Measurements from ENCODE around the gene GAP43. TPM values are rescaled to one million over a fixed set of nuclear protein-coding genes. Genes with fewer than 3 reads are reported as not detected.
A peak's percentile ranks its signal among the peaks of the same experiment; 100 is the strongest.
"Not testable (repeated sequence)": the region's sequence is repeated elsewhere in the genome, so short reads cannot be mapped to it uniquely, and the experiment has no call there.

Gene GAP43
- total and polyA plus RNA-seq, 2 of the 13 experiments (the other 11 are each of a cell fraction or from before 2014, with no cell fraction given) = not detected

- TF ChIP-seq NCOA2 (CRISPR knock-in tag; IDR thresholded peaks at IDR 0.05) (peak; percentile 69), SOX13 (CRISPR knock-in tag; conservative IDR thresholded peaks at IDR 0.05 in 1 of 2, IDR thresholded peaks at IDR 0.05 in 1 of 2) (peak in 1 of 2 experiments; percentile 84; a peak in 2 of 4 replicates), ISL2 (CRISPR knock-in tag; IDR thresholded peaks at IDR 0.05) (peak; percentile 92), ZNF121 (CRISPR knock-in tag; IDR thresholded peaks at IDR 0.05) (peak; percentile 27; the same call in 1 of the 2 replicates), FOXA1 (IDR thresholded peaks at IDR 0.05) (0 out of 2 replicates have a peak, but pooled peaks have one; percentile 33), FOXA1 (CRISPR knock-in tag; IDR thresholded peaks at IDR 0.05) (peak; percentile 62), SETDB1 (CRISPR knock-in tag; IDR thresholded peaks at IDR 0.05; ENCODE audit: borderline replicate concordance) (0 out of 2 replicates have a peak, but pooled peaks have one; percentile 55), PPARG (CRISPR knock-in tag; conservative IDR thresholded peaks at IDR 0.05) (peak; percentile 47; the same call in 1 of the 2 replicates), KDM1A (CRISPR knock-in tag; IDR thresholded peaks at IDR 0.05) (0 out of 2 replicates have a peak, but pooled peaks have one; percentile 59), SAP130 (CRISPR knock-in tag; IDR thresholded peaks at IDR 0.05; ENCODE audit: low read depth) (peak; percentile 30; the same call in 1 of the 2 replicates), GFI1 (CRISPR knock-in tag; IDR thresholded peaks at IDR 0.05; ENCODE audit: borderline replicate concordance) (peak; percentile 65; the same call in 1 of the 2 replicates), FOXA3 (CRISPR knock-in tag; IDR thresholded peaks at IDR 0.05) (peak; percentile 80), MIXL1 (CRISPR knock-in tag; IDR thresholded peaks at IDR 0.05) (peak; percentile 31; the same call in 1 of the 2 replicates), ZMYM4 (CRISPR knock-in tag; IDR thresholded peaks at IDR 0.05) (peak; percentile 36; the same call in 1 of the 2 replicates), ZNF710 (CRISPR knock-in tag; IDR thresholded peaks at IDR 0.05; ENCODE audit: borderline replicate concordance) (peak; percentile 67; the same call in 1 of the 2 replicates), PHF21A (CRISPR knock-in tag; IDR thresholded peaks at IDR 0.05) (0 out of 2 replicates have a peak, but pooled peaks have one; percentile 50), CEBPG (CRISPR knock-in tag; IDR thresholded peaks at IDR 0.05) (peak; percentile 43; the same call in 1 of the 2 replicates), ZNF317 (CRISPR knock-in tag; IDR thresholded peaks at IDR 0.05) (peak; percentile 47; the same call in 1 of the 2 replicates), ZNF614 (CRISPR knock-in tag; IDR thresholded peaks at IDR 0.05; ENCODE audit: borderline replicate concordance) (peak; percentile 52; the same call in 1 of the 2 replicates), RARA (CRISPR knock-in tag; IDR thresholded peaks at IDR 0.05) (peak; percentile 21; the same call in 1 of the 2 replicates), ZMYM2 (CRISPR knock-in tag; IDR thresholded peaks at IDR 0.05) (peak; percentile 68), ZBTB20 (CRISPR knock-in tag; IDR thresholded peaks at IDR 0.05; ENCODE audit: borderline replicate concordance, low read depth) (peak; percentile 85), TCF7 (IDR thresholded peaks at IDR 0.05; ENCODE audit: low read depth) (peak; percentile 76), SOX5 (CRISPR knock-in tag; IDR thresholded peaks at IDR 0.05; ENCODE audit: borderline replicate concordance) (peak; percentile 72; the same call in 1 of the 2 replicates), FOXP1 (CRISPR knock-in tag; IDR thresholded peaks at IDR 0.05) (peak; percentile 63; the same call in 1 of the 2 replicates)
- not testable (repeated sequence) for TF ChIP-seq SOX13, FOXP1 (IDR thresholded peaks at IDR 0.05)
- TF ChIP-seq, protein P1, sequence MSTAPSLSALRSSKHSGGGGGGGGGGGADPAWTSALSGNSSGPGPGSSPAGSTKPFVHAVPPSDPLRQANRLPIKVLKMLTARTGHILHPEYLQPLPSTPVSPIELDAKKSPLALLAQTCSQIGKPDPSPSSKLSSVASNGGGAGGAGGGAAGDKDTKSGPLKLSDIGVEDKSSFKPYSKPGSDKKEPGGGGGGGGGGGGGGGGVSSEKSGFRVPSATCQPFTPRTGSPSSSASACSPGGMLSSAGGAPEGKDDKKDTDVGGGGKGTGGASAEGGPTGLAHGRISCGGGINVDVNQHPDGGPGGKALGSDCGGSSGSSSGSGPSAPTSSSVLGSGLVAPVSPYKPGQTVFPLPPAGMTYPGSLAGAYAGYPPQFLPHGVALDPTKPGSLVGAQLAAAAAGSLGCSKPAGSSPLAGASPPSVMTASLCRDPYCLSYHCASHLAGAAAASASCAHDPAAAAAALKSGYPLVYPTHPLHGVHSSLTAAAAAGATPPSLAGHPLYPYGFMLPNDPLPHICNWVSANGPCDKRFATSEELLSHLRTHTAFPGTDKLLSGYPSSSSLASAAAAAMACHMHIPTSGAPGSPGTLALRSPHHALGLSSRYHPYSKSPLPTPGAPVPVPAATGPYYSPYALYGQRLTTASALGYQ (CRISPR knock-in tag; IDR thresholded peaks at IDR 0.05) = 0 out of 2 replicates have a peak, but pooled peaks have one; percentile 40
- TF ChIP-seq, protein P2, sequence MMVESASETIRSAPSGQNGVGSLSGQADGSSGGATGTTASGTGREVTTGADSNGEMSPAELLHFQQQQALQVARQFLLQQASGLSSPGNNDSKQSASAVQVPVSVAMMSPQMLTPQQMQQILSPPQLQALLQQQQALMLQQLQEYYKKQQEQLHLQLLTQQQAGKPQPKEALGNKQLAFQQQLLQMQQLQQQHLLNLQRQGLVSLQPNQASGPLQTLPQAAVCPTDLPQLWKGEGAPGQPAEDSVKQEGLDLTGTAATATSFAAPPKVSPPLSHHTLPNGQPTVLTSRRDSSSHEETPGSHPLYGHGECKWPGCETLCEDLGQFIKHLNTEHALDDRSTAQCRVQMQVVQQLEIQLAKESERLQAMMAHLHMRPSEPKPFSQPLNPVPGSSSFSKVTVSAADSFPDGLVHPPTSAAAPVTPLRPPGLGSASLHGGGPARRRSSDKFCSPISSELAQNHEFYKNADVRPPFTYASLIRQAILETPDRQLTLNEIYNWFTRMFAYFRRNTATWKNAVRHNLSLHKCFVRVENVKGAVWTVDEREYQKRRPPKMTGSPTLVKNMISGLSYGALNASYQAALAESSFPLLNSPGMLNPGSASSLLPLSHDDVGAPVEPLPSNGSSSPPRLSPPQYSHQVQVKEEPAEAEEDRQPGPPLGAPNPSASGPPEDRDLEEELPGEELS (CRISPR knock-in tag; IDR thresholded peaks at IDR 0.05) = peak; percentile 72
Measured at GRCh38 chr3:115752978-115753377, 129.7 kb downstream of the GAP43 start (continued).
